HCT116 (cell line): ENCODE data around the gene CNKSR3. TPM values are rescaled to one million over a fixed set of nuclear protein-coding genes. Genes with fewer than 3 reads are reported as not detected.

Experiments used
- ATAC-seq: fragments of 200-7000 bp; cut with Tn5 transposase; 2 replicates; pipeline ENCODE4 v1.9.1; 2020; ENCODE audit warnings: mild to moderate bottlenecking, moderate library complexity
- BruUV-seq: library from RNA; stranded (reverse); fragments of 400-500 nt; replicated peaks from 2 replicates; lab custom pipeline; 2021; lab: Mats Ljungman, UMichigan
- CTCF ChIA-PET: fragments of 300-600 bp; sonication (Branson Sonifier 250); formaldehyde crosslinking; loops from one replicate; lab custom pipeline; 2021; ENCODE audit warnings: antibody characterized with exemption; lab: Charles Lee
- POLR2A ChIA-PET: fragments of 300-600, 350-600 bp; sonication (Branson Sonifier 250); formaldehyde crosslinking; loops from one replicate; lab custom pipeline; 2021; ENCODE audit warnings: antibody characterized with exemption; lab: Charles Lee
- RAD21 ChIA-PET, 2 experiments: fragments of 300-600 bp; sonication (Branson Sonifier 250); formaldehyde crosslinking; loops; one replicate each; lab custom pipeline; 2023; ENCODE audit warnings: low total read pairs in 2 of 2; ENCODE audit not compliant: uncharacterized antibody in 2 of 2, unreplicated experiment in 2 of 2, low non-redundant PET in 1 of 2; lab: Charles Lee
- DNase-seq: peaks from one replicate; pipeline ENCODE4 v3.0.0-alpha.2; 2010; ENCODE audit warnings: low read depth, low spot score
- H2AFZ ChIP-seq: fragments of 200-600 bp; shearing (Covaris generic), sonication (generic); 2 replicates; pipeline ENCODE4 v1.6.1; 2017; ENCODE audit warnings: low read depth, mixed run types, mixed read lengths, antibody characterized with exemption, low read length; ENCODE audit not compliant: poor library complexity, severe bottlenecking
- H3K27ac ChIP-seq: 2 replicates; pipeline ENCODE4 v1.5.1; 2012; ENCODE audit warnings: low read depth, low read length
- H3K27me3 ChIP-seq: fragments of 200-600 bp; sonication (generic); 2 replicates; pipeline ENCODE4 v1.6.1; 2016; ENCODE audit warnings: mixed run types, low read length, mixed read lengths; ENCODE audit not compliant: insufficient read depth
- H3K36me3 ChIP-seq, 2 experiments: fragments of 200-500 bp in 1 of 2; fragments of 200-600 bp in 1 of 2; sonication (Bioruptor generic) in 1 of 2; sonication (generic) in 1 of 2; 2 replicates each; pipeline versions ENCODE4 v1.5.1 to v1.6.1; 2014 to 2016; ENCODE audit warnings: low read length in 2 of 2, inconsistent platforms in 1 of 2, mixed read lengths in 1 of 2, mixed run types in 1 of 2; ENCODE audit not compliant: insufficient read depth in 2 of 2, control insufficient read depth in 1 of 2
- H3K4me1 ChIP-seq, 2 experiments: fragments of 200-600 bp in 1 of 2; sonication (generic) in 1 of 2; 2 replicates each; pipeline versions ENCODE4 v1.5.1 to v1.6.1; 2012 to 2017; ENCODE audit warnings: low read length in 2 of 2, inconsistent platforms in 1 of 2, mild to moderate bottlenecking in 1 of 2, mixed read lengths in 1 of 2, mixed run types in 1 of 2, moderate library complexity in 1 of 2; ENCODE audit not compliant: insufficient read depth in 2 of 2, control insufficient read depth in 1 of 2
- H3K4me2 ChIP-seq: fragments of 200-600 bp; sonication (generic); 2 replicates; pipeline ENCODE4 v1.6.1; 2017; ENCODE audit warnings: mixed run types, low read length, mixed read lengths
- H3K4me3 ChIP-seq, 2 experiments: fragments of 200-600 bp in 1 of 2; sonication (generic) in 1 of 2; replicated peaks in 1 of 2; 2 replicates each; pipeline ENCODE4 v1.5.1; 2011 to 2016; ENCODE audit warnings: low read length in 2 of 2, control low read depth in 1 of 2, low read depth in 1 of 2, mild to moderate bottlenecking in 1 of 2, mixed read lengths in 1 of 2, mixed run types in 1 of 2
- H3K79me2 ChIP-seq: fragments of 200-600 bp; sonication (generic); 2 replicates; pipeline ENCODE4 v1.6.1; 2017; ENCODE audit warnings: mild to moderate bottlenecking, mixed run types, low read length, moderate library complexity, mixed read lengths; ENCODE audit not compliant: insufficient read depth
- H3K9ac ChIP-seq: fragments of 200-600 bp; sonication (generic); 2 replicates; pipeline ENCODE4 v1.6.1; 2016; ENCODE audit warnings: low read length, mixed read lengths
- H3K9me2 ChIP-seq: fragments of 200-600 bp; sonication (generic), shearing (Covaris generic); 2 replicates; pipeline ENCODE4 v1.6.1; 2017; ENCODE audit warnings: mixed run types, mild to moderate bottlenecking, moderate library complexity; ENCODE audit not compliant: insufficient read depth
- H3K9me3 ChIP-seq, 2 experiments: fragments of 200-500 bp in 1 of 2; fragments of 200-600 bp in 1 of 2; sonication (Bioruptor generic) in 1 of 2; sonication (generic) in 1 of 2; 2 replicates each; pipeline ENCODE4 v1.6.1; 2014 to 2017; ENCODE audit warnings: low read length in 2 of 2, mixed read lengths in 2 of 2, inconsistent platforms in 1 of 2, low read depth in 1 of 2, mild to moderate bottlenecking in 1 of 2, mixed run types in 1 of 2, moderate library complexity in 1 of 2; ENCODE audit not compliant: control insufficient read depth in 1 of 2, insufficient read depth in 1 of 2
- H4K20me1 ChIP-seq: fragments of 200-600 bp; sonication (generic), shearing (Covaris generic); 2 replicates; pipeline ENCODE4 v1.6.1; 2017; ENCODE audit warnings: mixed run types, mild to moderate bottlenecking, moderate library complexity; ENCODE audit not compliant: insufficient read depth
- CBX3 ChIP-seq: IDR thresholded peaks from 2 replicates; pipeline ENCODE4 v1.6.1; 2012; ENCODE audit warnings: low read depth
- EZH2 ChIP-seq: fragments of 200-600 bp; sonication (generic); IDR thresholded peaks from 2 replicates; pipeline ENCODE4 v1.6.1; 2017; ENCODE audit warnings: antibody characterized with exemption, mixed run types
- FOSL1 ChIP-seq: IDR thresholded peaks from 2 replicates; pipeline ENCODE4 v1.6.1; 2012; ENCODE audit warnings: low read depth
- POLR2A ChIP-seq: IDR thresholded peaks from 2 replicates; pipeline ENCODE4 v1.7.0; 2011; ENCODE audit warnings: borderline replicate concordance; ENCODE audit not compliant: insufficient read depth, insufficient read length; ENCODE audit errors: extremely low read depth
- POLR2AphosphoS5 ChIP-seq: IDR thresholded peaks from 2 replicates; pipeline ENCODE4 v1.6.1; 2011; ENCODE audit warnings: mild to moderate bottlenecking, low read depth, low read length, moderate library complexity
- REST ChIP-seq: IDR thresholded peaks from 2 replicates; pipeline ENCODE4 v1.6.1; 2012; ENCODE audit warnings: low read depth
- SRF ChIP-seq: IDR thresholded peaks from 2 replicates; pipeline ENCODE4 v1.6.1; 2012; ENCODE audit warnings: low read depth
- TCF7L2 ChIP-seq: IDR thresholded peaks from 2 replicates; pipeline ENCODE4 v1.7.0; 2011; ENCODE audit warnings: borderline replicate concordance, inconsistent platforms; ENCODE audit not compliant: insufficient read depth, insufficient read length; ENCODE audit errors: extremely low read depth
- YY1 ChIP-seq: IDR thresholded peaks from 2 replicates; pipeline ENCODE4 v1.6.1; 2011; ENCODE audit warnings: low read length, low read depth, moderate library complexity, mild to moderate bottlenecking; ENCODE audit not compliant: insufficient replicate concordance; ENCODE audit errors: extremely low read depth
- ZFX ChIP-seq: fragments of 450-650 bp; IDR thresholded peaks from 2 replicates; pipeline ENCODE4 v1.6.1; 2017
- ZNF274 ChIP-seq: fragments of 200-500 bp; sonication (Bioruptor generic); IDR thresholded peaks from 2 replicates; pipeline ENCODE4 v1.6.1; 2014; ENCODE audit warnings: mild to moderate bottlenecking, low read depth, low read length, inconsistent platforms
- intact Hi-C: fragments of 100-400 bp; cut with micrococcal nuclease; formaldehyde crosslinking; loops from 2 replicates; pipeline ENCODE4 v1.10.0; 2022
- total RNA-seq: library from RNA; stranded (reverse); gene quantifications from one replicate; pipeline ENCODE4 v1.2.1, GENCODE V29; 2021; ENCODE audit not compliant: unreplicated experiment

CNKSR3 gene
- total RNA-seq, 1 experiment from 2014 or later: 15.4 TPM

- ChIA-PET CTCF (no interaction called here), POLR2A (no interaction called here)
These were observed 123.4 kb downstream of the CNKSR3 start for GRCh38 chr6:154386848-154387717.

More at GRCh38 chr6:154386848-154387717, 123.4 kb downstream of the CNKSR3 start:
- Histone ChIP-seq H3K9ac (no peak overlapping the region), H3K4me2 (peak overlapping the region; percentile 10; the same call in 1 of the 2 replicates), H3K36me3 (no peaks in the 10 kb centered on the region), H3K9me3 (no peaks in the 10 kb centered on the region; a peak in 1 of 4 replicates), H4K20me1 (no peaks in the 10 kb centered on the region)
- TF ChIP-seq POLR2AphosphoS5 (no peak), ZNF274 (no peak), REST (no peak), EZH2 (no peak), SRF (no peak), POLR2A (no peak), TCF7L2 (no peak), CBX3 (no peak), YY1 (no peak), FOSL1 (no peak), ZFX (no peak)
- TF ChIP-seq, all 23 proteins: peak for 0
- Histone ChIP-seq H3K9me2 (no peaks in the 10 kb centered on the region), H3K79me2 (no peaks in the 10 kb centered on the region), H2AFZ (no peak overlapping the region), H3K27ac (no peak overlapping the region), H3K27me3 (no peaks in the 10 kb centered on the region), H3K4me1 (peaks cover 5 to 11% of the 10 kb centered on the region in 2 experiments; a peak in 3 of 4 replicates), H3K4me3 (no peak overlapping the region)
- intact Hi-C loops: no loop called here
- no peak for DNase-seq
- BruUV-seq: no TSS peak
- peak; percentile 60; the same call in 1 of the 2 replicates for ATAC-seq
- RAD21 ChIA-PET: no interaction called here
